Ishikawa (cell line): ENCODE measurements around the gene RCAN2.

Source experiments
- CREB1 ChIP-seq: IDR thresholded peaks from 2 replicates; pipeline ENCODE4 v1.6.1; 2012; ENCODE audit warnings: low read depth
- EGR1 ChIP-seq: IDR thresholded peaks from 2 replicates; pipeline ENCODE4 v1.6.1; 2012
- EP300 ChIP-seq: IDR thresholded peaks from 2 replicates; pipeline ENCODE4 v1.6.1; 2012; ENCODE audit warnings: borderline replicate concordance
- NFIC ChIP-seq: IDR thresholded peaks from 2 replicates; pipeline ENCODE4 v1.6.1; 2012
- RAD21 ChIP-seq: IDR thresholded peaks from 2 replicates; pipeline ENCODE4 v1.6.1; 2012; ENCODE audit warnings: low read depth
- REST ChIP-seq: IDR thresholded peaks from 2 replicates; pipeline ENCODE4 v1.6.1; 2012; ENCODE audit warnings: low read depth, mild to moderate bottlenecking
- TAF1 ChIP-seq: IDR thresholded peaks from 2 replicates; pipeline ENCODE4 v1.6.1; 2012; ENCODE audit warnings: low read depth, mild to moderate bottlenecking
- TEAD4 ChIP-seq: IDR thresholded peaks from 2 replicates; pipeline ENCODE4 v1.6.1; 2012
- YY1 ChIP-seq: IDR thresholded peaks from 2 replicates; pipeline ENCODE4 v1.6.1; 2012; ENCODE audit warnings: low read depth
- ZBTB7A ChIP-seq: IDR thresholded peaks from 2 replicates; pipeline ENCODE4 v1.6.1; 2012; ENCODE audit warnings: low read depth
- TF ChIP-seq, protein P1 (sequence below): IDR thresholded peaks from 2 replicates; pipeline ENCODE4 v1.6.1; 2012

DNA sequence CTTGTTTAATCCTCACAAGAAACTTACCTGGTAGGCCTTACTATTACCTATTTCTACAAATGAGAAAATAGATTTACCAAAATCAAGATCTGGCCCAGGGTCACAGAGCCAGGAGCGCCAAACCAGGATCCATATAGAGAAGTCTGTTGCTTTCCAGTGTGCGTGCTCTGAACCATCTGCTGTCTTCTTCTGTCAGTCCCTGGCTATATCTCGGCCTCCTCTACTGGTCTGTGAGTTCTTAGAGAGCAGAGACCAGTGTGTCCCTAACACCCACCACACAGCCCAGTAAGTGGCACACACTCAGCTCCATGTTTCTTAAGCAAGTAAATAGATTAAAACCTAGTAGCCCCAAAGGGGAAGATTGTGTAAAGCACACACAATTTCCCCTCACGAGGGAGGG lies 301.5 kb downstream of the RCAN2 start:
- no peak for TF ChIP-seq REST
- TF ChIP-seq, protein P1, sequence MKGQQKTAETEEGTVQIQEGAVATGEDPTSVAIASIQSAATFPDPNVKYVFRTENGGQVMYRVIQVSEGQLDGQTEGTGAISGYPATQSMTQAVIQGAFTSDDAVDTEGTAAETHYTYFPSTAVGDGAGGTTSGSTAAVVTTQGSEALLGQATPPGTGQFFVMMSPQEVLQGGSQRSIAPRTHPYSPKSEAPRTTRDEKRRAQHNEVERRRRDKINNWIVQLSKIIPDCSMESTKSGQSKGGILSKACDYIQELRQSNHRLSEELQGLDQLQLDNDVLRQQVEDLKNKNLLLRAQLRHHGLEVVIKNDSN: no peak
- TF ChIP-seq NFIC: no peak
- no peak for TF ChIP-seq EP300
- TF ChIP-seq TAF1: no peak
- no peak for TF ChIP-seq ZBTB7A
- no peak for TF ChIP-seq CREB1
- no peak for TF ChIP-seq TEAD4
- TF ChIP-seq RAD21: no peak
- TF ChIP-seq YY1: no peak
- TF ChIP-seq EGR1: no peak
